ENCODE measurements around the gene AMZ1. TPM values are rescaled to one million over a fixed set of nuclear protein-coding genes. Genes with fewer than 3 reads are reported as not detected.
A peak's percentile ranks its signal among the peaks of the same experiment; 100 is the strongest.
"Not testable (repeated sequence)": the region's sequence is repeated elsewhere in the genome, so short reads cannot be mapped to it uniquely, and the experiment has no call there.

AMZ1 gene
- polyA plus RNA-seq, 10 donors, result 0.07 to 0.43 (median 0.19) TPM

DNA sequence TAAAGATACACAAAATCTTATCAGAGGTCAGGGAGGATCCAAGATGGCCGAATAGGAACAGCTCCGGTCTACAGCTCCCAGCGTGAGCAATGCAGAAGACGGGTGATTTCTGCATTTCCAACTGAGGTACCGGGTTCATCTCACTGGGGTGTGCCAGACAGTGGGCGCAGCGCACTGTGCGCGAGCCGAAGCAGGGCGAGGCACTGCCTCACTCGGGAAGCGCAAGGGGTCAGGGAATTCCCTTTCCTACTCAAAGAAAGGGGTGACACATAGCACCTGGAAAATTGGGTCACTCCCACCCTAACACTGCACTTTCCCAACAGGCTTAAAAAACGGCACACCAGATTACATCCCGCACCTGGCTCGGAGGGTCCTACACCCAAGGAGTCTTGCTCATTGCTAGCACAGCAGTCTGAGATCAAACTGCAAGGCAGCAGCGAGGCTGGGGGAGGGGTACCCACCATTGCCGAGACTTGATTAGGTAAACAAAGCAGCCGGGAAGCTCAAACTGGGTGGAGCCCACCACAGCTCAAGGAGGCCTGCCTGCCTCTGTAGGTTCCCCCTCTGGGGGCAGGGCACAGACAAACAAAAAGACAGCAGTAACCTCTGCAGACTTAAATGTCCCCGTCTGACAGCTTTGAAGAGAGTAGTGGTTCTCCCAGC lies 55.7 kb downstream of the AMZ1 start:
- not testable (repeated sequence) for DNase-seq

- not testable (repeated sequence) for DNase-seq
Measured at GRCh38 chr7:2748684-2749083, 60.7 kb downstream of the AMZ1 start.

- DNase-seq, result no peak
Measured at GRCh38 chr7:2750004-2750407, 62.0 kb downstream of the AMZ1 start.

- DNase-seq, result no peak
Measured at GRCh38 chr7:2751086-2751485, 63.1 kb downstream of the AMZ1 start.

- no peak for DNase-seq
Measured at GRCh38 chr7:2753148-2753547, 65.1 kb downstream of the AMZ1 start.

DNA sequence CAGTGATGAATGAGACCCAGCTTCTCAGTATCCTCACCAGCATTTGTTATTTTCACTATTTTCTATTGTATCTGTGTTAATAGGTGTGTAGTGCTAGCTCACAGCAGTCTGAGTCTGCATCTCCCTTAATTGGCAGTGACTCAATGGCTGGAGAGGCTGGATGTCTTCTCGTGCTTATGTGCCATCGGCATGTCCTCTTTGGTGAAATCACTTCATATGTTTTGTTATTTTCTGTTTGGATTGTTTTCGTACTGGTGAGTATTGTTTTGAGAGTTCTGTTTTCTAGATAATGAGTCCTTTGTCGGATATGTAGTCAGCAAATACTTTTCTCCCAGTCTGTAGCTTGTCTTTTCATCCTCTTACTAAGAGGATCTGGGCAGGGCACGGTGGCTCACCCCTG lies 66.1 kb downstream of the AMZ1 start:
- DNase-seq, result no peak

GRCh38 chr7:2754912-2755311 lies 66.9 kb downstream of the AMZ1 start:
- no peak for DNase-seq

GRCh38 chr7:2755531-2755930 lies 67.5 kb downstream of the AMZ1 start:
- no peak for DNase-seq

DNA sequence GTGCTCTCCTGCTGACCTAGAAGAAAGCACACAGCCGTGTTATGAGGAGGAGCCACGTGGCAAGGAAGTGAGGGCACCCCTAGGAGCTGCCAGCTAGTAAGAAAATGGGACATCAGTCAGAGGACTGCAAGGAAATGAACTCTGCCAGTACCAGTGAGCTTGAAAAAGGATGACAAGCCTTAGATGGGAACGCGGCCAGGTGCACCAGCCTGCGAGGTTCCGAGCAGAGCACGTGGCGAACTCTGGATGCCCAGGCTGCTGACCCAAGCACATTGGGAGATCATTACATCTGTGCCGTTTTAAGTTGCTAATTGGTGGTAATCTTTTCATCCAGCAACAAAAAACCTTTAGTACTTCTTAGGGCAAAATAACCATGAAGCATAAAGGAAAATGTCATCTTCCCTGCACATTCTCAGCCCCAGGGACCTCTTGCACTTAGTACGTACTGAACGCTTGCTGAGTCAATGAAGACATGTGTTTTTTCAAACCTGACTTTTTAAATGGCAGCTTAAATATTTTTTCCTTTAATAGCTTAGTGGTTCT lies 69.4 kb downstream of the AMZ1 start:
- no peak for DNase-seq

GRCh38 chr7:2757904-2758672 lies 70.1 kb downstream of the AMZ1 start:
- DNase-seq, result peak; percentile 79 to 97 (median 91)

DNA sequence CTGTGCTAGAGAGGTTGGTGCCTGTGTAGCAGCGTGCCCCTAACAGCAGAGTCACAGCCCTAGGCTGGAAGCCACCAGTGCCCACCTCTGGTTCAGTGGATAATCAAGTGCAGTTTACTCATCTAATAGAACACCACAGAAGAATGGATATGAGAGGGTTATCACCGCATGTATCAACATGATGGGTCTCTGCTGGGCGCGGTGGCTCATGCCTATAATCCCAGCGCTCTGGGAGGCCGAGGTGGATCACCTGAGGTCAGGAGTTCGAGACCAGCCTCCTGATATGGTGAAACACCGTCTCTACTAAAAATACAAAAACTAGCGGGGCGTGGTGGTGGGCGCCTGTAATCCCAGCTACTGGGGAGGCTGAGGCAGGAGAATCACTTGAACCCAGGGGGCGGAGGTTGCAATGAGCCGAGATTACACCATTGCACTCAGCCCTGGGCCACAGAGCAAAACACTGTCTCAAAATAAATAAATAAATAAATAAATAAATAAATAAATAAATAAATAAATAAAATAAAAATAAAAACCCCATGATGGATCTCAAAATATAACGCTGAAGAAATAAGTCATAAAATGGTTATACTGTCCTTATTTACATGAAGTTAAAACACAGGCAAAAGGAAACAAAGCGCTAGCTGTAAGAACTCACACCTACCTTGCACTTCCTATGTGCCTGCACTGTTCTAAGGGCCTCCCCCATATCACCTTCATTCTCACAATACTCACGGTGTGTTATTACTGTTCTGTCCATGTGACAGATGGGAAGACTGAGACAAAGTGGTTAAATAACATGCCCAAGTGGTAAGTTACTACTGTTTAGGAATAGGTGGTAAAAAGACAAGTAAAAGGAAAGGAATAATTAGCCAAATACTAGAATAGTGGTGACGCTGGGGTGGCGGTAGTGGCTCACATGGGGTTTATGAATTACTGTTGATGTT lies 70.9 kb downstream of the AMZ1 start:
- no peak for DNase-seq

GRCh38 chr7:2759736-2760097 lies 71.7 kb downstream of the AMZ1 start:
- DNase-seq, result peak; percentile 59 to 75 (median 68)

DNA sequence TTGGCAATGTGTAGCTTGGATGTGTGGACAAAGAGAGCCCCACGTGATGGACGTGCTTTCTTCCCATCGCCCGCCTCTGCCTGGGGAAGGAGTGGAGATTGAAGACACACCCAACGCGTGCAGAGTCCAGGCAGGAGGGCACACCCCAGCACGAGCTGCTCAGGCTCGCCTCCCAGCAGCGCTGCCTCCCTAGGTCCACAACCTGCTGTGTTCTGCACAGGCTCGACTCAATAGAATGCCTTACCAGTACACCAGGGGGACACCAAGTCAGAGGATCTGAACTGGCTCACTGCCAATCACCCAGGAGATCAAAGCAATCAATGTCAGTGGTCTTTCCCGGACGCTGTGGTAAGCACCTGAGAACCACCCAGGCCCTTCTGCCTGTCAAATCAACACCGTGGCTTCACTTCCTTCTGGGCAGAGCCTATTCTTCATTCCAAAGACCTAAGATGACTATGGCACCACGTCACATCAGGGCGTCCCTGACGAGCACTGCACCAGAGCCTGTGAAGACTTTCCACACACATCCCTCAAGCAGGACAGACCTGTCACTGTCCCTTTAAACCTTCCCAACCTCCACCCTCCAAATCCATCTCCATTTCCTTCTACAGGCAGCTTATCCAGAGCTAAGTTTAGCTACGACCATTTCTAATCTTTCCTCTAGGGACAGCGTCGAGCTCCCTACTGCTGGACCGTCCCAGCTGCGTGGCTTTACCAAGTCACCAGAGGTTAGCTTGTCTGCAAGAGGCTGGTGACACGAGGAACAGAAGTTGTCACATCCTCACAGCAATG lies 72.3 kb downstream of the AMZ1 start:
- peak; percentile 48 to 68 (median 62) for DNase-seq

GRCh38 chr7:2761131-2761624 lies 73.2 kb downstream of the AMZ1 start:
- DNase-seq, result no peak

- no peak for DNase-seq
Measured at GRCh38 chr7:2761801-2762497, 73.9 kb downstream of the AMZ1 start.

DNA sequence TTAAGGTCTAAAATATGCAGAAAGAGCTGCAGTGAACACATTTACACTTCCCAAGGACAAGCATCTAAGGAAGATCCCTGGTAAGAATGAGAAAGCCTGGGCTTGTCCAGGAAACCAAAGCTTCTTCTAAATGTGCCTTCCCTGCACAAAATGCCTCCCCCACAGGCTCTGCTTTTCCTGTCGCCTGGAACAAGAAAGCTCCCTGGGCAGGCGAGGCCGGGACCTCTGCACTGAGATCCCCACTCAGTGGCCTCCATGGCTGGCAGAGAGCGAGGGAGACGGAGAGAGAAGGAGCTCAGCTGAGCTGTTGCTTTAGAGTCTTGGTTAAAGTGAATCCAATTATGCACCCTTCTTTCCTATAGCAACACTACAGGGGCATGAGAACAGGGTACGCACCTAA lies 75.6 kb downstream of the AMZ1 start:
- DNase-seq, result no peak

- no peak for DNase-seq
Measured at GRCh38 chr7:2764621-2765020, 76.6 kb downstream of the AMZ1 start.

Measured in muscle of back (tissue), 11 donors.